GM21423 (cell line): ENCODE measurements around the gene RB1.
"Not testable (repeated sequence)": the region's sequence is repeated elsewhere in the genome, so short reads cannot be mapped to it uniquely, and the experiment has no call there.

ENCODE experiments used
- ATAC-seq: cut with Tn5 transposase; IDR thresholded peaks from one replicate; pipeline ENCODE4 v1.9.1; 2021; ENCODE audit warnings: mild to moderate bottlenecking, moderate library complexity; ENCODE audit not compliant: unreplicated experiment

Gene RB1

DNA sequence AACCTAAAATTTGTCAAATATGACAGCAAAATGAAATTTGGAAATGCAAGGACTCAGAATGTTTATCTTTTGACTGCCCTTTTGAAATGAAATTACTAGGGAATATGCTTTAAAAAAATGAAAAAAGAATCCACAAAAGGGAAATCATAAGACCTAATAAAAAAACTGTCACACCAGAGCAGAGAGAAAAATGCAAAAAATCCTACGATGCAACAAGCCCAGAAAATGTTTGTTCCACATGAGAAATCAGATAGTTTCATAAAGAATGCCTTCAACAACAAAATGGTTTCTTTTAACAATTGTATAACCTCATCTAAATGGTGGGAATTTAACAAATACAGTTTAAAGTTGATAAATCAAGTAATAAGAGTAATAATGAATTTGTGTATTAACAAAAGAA is 101.4 kb downstream of the RB1 start:
- ATAC-seq, result no peak

DNA sequence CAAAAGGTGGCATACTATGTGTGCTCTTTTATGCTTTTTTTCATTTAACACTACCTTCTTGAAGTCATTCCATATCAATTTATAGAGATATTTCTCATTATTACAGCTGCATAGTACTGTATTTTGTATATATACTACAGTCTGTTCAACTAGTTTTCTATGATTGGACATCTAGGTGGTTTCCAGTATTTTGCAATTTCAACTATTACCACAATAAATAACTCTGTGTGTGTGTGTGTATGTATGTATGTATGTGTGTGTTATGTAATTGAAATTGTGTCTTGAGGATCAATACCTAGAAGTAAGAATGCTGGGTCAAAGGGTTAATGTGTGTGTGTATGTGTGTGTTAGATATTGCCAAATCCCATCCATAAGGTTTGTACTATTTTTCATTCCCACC is 102.3 kb downstream of the RB1 start:
- ATAC-seq, result no peak

DNA sequence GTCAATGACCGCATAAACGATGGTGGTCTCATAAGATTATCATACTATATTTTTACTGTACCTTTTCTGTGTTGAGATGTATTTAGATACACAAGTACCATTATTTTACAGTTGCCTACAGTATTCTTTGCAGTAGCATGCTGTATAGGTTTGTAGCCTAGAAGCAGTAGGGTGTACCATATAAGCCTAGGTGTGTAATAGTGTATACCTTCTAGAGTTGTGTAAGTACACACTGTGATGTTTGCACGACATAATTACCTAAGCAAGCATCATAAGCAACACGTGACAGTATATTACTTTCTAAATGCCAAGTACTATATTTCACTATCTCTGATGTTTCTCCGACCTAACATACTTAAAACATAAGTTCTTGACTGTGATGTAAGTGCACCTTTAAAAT is 106.6 kb downstream of the RB1 start:
- no peak for ATAC-seq

DNA sequence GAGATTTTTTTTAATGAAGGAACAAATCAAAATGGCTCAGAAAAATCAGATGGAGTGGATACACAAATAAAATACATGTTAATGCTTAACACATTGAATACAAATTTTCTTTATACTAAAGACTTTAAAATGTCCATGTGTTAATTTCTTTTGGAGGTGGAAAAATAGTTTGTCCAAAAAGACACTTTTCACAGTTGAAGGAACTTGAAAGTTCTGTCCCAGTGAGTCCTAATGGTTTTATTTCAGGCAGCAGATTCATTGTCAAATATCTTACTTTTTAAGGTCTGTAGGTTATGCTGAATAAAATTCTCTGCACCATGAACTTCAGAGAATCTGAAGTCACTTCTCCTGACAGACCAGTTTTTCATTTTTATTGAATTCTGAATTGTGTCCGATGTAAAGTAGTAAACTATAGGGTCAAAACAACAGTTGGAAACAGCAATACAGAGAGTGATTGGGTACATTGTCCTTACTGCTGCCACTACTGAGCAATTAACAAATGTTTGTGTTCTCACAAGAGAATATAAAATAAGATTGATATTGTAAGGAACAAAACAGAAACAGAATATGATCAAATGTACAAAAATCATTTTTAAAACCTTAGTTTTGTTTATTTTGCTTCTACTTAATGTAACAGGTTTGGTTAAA is 107.7 kb downstream of the RB1 start:
- ATAC-seq, result no peak

DNA sequence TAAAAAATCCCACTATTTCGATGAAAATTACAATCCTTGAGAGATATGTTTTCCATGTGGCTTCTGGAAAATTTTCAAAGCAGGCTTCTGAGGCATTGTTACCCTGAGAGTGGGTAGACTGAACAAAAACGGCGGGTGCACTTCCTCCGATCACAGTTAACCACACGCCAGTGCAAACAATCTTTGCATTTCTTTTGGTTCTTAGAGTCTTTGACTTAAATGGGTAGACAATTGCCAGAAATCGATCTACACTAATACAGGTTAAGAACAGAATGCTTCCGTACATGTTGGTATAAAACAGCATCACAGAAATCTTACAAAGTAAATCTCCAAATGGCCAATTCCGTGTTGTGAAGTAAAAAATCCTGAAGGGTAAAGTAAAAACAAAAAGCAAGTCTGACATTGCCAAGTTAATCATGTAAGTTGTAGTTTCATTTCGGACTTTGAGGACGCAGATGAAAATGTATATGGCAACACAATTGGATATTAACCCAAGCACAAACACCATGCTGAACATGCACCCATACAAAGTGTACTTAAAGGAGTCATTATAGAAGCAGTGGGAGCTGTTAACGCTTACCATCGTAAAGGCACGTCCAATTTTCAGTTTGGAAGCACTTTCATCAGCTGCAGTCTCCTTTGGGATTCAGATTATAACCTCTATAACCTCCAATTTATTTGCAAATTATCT is 108.4 kb downstream of the RB1 start:
- no peak for ATAC-seq

DNA sequence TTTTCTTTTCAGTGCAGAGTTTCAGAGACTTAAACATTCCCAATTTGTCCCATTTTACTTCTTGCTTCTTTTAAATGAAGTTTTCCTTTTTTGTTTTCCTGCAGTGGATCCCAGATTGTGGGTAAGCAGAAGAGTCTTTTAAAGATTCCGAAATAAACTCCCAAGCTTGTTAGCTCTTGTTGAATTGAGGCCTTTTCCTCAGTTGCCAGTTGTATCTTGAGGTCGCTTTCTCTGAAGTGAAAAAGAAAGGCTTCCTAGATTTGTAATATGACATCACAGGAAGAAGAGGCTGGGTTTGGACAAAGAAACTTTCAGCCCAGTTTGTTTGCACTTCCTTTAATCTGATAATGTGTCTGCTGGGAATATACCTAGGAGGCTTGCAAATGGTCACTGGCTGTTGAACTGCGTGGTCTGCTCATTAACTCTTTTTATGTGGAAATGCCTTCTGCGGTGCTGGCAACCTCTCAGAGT is 109.4 kb downstream of the RB1 start, which contains the start of gene LPAR6:
Gene LPAR6 (minus strand): TSS at position 233 of the 471 bp plus-strand sequence. CDS start 690 bp downstream, outside the sequence.
- ATAC-seq, result no peak

DNA sequence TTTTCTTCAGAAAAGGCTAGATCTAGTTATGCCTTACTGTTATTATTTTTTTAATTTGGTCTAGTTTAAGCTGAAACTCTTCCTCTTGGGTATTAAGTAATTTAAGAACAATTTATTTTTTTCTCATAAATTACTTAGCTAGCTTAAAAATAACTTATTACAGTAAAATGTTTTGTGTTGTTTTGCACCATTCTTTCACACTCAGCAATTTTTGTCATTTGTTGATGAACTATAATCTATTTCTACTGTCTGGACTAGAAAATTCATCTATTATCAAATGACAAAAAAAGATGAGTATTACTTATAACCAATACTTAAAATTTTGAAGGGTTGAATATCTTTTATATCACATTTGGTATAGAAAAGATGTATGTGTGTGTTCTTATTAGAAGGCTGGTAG is 111.0 kb downstream of the RB1 start:
- no peak for ATAC-seq

DNA sequence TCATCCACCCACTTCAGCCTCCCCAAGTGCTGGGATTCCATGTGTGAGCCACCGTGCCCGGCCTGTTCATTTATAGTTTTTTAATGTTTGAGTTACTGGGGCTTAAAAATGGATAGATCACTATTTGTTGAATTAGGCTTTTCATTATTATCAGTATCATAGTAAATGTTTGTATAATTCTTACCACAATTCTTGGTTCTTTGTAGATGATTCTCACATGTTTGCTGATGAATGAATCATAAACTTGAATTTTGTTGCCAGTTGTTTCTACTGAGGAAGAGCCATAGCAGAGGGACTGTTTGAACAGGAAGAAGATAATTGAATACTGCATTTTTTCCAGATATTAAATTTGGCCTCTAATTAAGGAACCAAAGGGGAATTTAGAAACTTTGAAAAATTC is 112.0 kb downstream of the RB1 start:
- ATAC-seq, result no peak

DNA sequence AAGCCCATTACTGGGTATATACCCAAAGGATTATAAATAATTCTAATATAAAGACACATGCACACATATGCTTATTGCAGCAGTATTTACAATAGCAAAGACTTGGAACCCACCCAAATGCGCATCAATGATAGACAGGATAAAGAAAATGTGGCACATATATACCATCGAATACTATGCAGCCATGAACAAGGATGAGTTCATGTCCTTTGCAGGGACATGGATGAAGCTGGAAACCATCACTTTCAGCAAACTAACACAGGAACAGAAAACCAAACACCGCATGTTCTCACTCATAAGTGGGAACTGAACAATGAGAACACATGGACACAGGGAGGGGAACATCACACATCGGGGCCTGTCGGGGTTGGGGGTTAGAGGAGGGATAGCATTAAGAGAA is 118.5 kb downstream of the RB1 start:
- ATAC-seq, result not testable (repeated sequence)

DNA sequence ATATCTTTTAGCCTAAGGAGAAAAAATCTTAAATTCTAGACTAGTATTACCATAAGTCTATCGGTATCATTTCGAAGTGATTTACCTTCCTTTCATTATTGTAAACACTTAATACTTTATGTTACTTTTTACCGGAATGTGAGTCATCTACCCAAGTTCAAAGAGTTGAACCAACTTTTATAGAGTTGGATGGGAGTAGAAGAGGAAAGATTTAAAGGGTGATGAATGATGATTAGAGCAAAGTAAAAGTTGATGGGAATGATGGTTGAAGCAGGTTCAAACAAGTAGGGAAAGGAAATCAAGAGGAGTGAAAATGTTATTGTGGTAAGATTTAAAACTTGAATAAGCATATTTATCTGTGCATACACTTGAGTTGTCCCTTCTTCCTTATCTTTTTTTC is 120.7 kb downstream of the RB1 start:
- no peak for ATAC-seq

DNA sequence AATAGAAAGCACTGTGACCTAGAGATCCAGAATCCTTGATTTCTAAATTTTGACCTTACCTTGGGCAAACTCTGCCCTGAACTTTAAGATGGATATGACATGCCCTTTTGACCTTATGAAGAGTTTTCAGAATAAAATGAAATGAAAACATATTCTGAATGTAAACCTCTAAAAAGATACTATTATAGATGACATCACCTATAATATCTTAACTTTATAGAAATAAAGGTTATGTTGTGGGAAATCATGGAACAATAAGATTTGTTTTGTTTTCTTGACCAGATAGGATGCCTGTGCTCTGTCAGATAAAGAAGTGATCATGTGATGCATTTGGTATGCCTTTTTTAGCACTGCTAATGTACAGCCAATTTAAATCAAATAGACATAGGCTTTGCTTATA is 122.5 kb downstream of the RB1 start:
- ATAC-seq, result no peak

DNA sequence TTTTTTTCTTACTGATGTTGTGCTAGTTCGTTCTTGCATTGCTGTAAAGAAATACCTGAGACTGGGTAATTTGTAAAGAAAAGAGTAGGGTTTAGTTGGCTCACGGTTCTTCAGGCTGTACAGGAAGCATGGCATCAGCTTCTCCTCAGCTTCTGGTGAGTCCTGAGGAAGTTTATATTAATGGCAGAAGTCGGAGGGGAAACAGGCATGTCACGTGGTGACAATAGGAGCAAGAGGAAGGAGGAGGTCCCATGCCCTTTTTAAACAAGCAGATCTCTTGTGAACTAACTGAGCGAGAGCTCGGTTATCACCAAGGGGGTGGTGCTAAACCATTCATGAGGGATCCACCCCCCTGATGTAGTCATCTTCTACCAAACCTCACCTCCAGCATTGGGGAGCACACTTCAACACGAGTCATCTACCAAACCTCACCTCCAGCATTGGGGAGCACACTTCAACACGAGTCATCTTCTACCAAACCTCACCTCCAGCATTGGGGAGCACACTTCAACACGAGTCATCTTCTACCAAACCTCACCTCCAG is 123.3 kb downstream of the RB1 start:
- not testable (repeated sequence) for ATAC-seq

DNA sequence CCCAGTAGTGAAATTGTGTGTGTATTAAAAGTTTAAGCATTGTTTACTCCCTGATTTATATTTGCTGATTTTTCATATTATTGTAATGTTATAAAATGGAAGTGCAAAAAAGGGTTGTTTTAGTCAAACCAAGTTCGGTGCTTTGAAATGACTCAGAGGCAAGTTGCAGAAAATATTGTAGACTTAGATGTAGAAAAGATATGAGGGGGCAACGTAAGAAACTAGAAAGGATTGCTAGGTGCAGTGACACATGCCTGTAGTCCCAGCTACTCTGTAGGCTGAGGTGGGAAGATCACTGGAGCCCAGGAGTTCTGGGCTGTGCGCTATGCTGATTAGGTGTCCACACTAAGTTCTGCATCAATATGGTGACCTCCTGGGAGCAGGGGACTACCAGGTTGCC is 125.5 kb downstream of the RB1 start:
- ATAC-seq, result no peak

DNA sequence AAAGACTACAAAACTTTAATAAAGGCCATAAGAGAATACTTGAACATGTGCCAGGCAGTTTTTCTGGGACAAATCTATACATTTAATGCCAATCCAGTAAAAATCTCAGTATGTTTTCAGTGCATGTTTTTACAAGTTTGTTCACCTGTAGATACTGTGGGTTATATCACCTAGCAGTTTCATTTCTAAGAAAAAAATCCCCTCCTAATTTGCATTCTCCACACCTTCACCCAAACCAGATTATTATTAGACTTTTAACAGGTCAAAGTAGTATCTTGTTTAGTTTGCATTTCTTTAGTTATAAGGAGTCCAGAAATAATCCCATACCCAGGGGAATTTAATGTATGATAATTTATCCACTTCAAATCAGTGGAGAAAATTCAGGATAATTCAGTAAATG is 126.3 kb downstream of the RB1 start:
- no peak for ATAC-seq

DNA sequence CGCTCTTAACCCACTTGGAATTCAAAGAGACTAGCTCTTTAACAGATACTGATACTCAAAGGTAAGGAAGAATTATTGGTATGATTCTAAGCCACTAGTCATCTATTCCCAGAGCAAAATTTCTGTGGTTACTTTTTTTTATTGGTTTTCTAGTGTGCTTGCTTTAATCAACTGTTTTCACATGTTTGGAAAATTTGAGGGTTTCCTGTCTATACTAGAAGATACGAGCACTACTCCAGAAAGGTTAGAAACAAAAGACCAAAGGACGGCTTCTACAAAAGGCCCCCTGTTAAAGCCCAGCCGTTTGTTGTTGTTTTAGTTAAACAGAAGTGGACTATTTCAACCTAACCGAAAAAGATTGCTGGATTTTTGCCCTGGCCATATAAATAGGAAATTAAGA is 127.9 kb downstream of the RB1 start:
- no peak for ATAC-seq

DNA sequence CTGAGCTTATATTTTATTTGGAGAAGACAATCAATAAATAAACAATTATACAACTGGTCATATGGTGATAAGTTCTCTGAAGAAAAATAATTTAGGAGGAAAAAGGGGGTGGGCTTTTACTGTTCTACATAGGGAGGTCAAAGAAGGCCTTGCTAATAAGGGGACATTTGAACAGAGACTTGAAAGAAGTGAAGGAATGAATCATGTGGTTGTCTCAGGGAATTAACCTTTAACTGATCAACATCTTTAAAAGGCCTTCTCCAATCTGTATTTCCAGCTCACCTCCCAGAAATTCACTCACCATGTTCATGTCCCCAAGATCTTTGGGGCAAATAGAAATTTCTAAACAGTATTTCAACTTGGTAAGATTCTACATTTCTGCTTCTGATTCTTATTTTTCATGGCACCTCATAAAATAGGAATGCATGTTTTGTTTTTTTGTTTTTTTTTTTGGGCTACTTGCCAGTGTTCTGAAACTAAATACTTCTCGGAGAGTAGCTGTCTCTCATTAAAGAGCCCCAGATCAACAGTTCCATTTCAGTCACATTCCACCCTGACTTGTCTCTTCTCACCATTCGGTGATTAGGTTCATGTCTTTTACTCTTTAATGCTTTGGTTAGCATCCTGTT is 128.6 kb downstream of the RB1 start:
- ATAC-seq, result no peak

DNA sequence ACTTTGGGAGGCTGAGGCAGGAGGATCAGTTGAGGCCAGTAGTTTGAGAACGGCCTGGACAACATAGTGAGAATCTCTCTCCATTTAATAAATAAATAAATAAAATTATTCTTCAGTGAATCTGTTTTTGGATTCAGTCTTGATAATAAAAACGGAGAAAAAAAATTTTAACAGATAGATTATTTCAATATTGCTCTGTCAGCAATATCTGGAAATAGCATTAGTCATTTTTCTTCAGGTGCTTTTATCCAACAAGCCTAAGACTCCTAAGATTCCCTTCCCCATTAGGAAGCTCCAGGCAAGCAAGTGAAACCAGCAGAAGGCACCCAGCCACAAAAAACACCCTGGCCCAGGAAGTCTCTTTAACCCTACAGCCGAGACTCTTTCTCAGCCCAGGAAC is 130.6 kb downstream of the RB1 start:
- no peak for ATAC-seq

DNA sequence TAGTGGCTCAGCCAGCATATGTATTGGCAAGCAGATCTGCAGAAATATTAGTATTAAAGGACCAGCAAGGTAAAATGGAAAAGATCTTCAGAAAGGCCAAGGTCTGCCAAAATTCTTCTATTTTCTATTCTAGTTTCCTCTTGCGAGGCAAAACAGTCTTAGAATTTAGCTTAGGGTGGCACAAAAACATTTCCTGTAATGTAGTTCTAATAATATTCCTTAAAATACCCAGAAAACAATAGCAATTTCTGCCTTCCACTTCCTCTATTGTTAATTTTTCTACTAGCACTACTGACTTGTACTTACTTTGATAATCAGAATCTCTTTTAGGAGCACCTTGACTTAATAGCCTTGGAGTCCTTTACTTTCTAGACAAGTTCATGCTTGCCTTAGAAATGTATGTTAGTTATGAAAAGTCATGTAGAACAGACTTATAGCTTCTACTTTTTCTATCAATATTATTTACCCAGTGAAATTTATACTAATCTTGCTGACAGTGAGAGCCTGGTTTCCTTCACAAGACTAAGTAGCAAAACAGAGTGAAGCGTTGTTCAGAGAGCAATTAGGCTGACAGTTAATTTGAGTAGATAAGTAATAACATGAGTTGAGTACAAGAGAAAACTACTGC is 133.2 kb downstream of the RB1 start:
- no peak for ATAC-seq

DNA sequence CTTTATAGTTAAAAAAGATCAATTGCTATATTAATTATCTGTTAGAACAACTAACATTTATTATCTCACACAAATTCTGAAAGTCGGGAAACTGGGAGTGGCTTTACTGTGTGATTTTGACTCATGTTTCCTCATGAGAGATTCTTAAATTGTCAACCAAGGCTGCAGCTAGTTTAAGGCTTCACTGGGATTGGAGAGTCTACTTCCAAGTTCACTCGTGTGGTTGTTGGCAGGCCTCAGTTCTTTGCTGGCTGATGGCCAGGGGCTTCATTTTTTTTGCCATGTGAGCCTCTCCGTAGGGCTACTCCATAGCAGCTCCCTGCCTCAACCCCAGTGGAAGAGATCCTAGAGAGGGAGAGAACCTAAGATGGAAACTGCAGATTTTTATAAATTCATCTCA is 133.8 kb downstream of the RB1 start:
- no peak for ATAC-seq

DNA sequence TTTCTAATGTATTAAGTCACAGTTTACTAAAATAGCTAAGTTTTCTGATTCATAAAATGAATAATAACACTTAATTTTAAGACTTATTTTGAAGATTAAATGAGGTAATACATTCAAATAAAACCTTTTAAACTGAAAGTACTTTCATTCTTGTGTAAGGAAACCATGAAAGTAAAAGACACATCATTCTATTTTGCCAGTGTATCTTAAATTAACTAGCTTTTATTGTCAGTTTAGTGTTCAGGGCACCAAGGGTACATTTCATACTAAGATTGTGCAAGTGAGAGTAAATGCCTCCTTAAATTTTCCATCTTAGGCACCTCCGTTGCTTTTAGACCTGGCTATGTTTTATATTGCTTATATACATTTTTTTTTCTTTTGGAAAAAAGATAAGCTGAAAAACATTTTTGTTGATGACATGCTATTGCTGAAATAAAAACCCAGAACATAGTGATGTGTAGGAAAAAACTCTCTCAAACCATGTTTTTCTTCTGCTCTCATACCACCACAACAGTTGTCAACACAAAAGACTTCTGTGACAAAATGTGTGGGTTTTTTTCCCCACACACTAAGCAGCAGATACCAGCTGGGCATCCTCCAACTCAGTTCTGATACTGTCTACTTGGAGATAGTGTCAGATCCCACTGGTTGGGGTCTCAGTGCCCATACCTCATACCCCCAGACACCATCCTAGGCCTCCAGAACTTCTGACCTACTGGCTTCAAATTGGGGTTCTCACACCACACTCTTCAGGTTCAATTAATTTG is 140.1 kb downstream of the RB1 start:
- ATAC-seq, result no peak

DNA sequence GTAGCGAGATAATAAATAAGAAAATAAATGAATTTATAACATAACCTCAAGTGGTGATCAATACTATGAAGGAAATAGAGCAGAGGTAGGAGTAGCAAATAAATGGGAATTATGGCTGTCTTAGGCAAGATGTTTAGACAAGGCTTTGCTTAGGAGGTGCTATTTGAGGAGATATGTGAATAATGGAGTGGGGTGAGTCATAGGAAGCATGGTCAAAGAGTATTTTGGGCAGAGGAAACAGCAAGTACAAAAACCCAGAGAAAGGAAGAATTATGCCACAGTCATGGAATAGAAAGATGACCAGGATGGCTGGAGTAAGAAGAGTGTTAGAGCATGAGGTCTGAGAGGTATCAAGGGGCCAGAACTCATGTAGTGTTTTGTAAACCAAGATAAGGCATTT is 142.9 kb downstream of the RB1 start:
- ATAC-seq, result no peak
